Mucosa of stomach (tissue), 1 donor: ENCODE measurements around the gene CALHM4.

Source experiments
- H3K27me3 ChIP-seq: one replicate; pipeline ENCODE4 v1.7.0; 2013; ENCODE audit warnings: mild to moderate bottlenecking, low read length; ENCODE audit not compliant: control insufficient read depth, insufficient read depth
- H3K36me3 ChIP-seq: one replicate; pipeline ENCODE4 v1.7.0; 2013; ENCODE audit warnings: low read length; ENCODE audit not compliant: control insufficient read depth, insufficient read depth
- H3K4me1 ChIP-seq: one replicate; pipeline ENCODE4 v1.7.0; 2013; ENCODE audit warnings: mild to moderate bottlenecking, low read length; ENCODE audit not compliant: control insufficient read depth, insufficient read depth
- H3K4me3 ChIP-seq: one replicate; pipeline ENCODE4 v1.7.0; 2013; ENCODE audit warnings: low read length
- H3K9ac ChIP-seq: one replicate; pipeline ENCODE4 v1.7.0; 2013; ENCODE audit warnings: mild to moderate bottlenecking, low read length, moderate library complexity
- H3K9me3 ChIP-seq: one replicate; pipeline ENCODE4 v1.7.0; 2013; ENCODE audit warnings: mild to moderate bottlenecking, low read length, moderate library complexity; ENCODE audit not compliant: control insufficient read depth
- donor health status: Pancreatic carcinoma.

CALHM4 gene, protein sequence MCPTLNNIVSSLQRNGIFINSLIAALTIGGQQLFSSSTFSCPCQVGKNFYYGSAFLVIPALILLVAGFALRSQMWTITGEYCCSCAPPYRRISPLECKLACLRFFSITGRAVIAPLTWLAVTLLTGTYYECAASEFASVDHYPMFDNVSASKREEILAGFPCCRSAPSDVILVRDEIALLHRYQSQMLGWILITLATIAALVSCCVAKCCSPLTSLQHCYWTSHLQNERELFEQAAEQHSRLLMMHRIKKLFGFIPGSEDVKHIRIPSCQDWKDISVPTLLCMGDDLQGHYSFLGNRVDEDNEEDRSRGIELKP

DNA sequence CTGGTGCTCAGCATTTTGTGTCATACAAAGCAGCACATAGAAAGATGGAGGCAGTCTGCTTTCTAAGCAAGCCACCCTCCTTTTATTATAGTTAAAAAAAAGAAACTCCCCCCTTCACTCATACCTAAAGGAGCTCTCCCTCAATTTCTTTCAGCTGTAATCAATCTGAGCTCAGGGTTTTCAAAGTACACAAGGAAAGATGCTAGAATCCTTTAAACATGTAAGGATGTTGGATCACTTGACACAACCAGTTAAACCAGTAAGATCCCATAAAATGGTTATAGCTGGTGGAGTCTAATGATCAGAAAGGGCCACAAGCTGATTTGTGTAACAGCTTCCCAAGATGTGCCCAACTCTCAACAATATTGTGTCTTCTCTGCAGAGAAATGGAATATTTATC lies at the start of gene CALHM4:
Gene CALHM4, plus strand, starts transcription at position 301 of the 400 bp plus-strand sequence. Its CDS starts 43 bp downstream, at position 344.
- Histone ChIP-seq H3K4me1 (no peaks in the 10 kb centered on the region), H3K9me3 (no peaks in the 10 kb centered on the region), H3K36me3 (no peaks in the 10 kb centered on the region), H3K4me3 (no peak within 1 kb of the TSS), H3K9ac (no peak within 1 kb of the TSS), H3K27me3 (peaks cover 29% of the 10 kb centered on the region)

DNA sequence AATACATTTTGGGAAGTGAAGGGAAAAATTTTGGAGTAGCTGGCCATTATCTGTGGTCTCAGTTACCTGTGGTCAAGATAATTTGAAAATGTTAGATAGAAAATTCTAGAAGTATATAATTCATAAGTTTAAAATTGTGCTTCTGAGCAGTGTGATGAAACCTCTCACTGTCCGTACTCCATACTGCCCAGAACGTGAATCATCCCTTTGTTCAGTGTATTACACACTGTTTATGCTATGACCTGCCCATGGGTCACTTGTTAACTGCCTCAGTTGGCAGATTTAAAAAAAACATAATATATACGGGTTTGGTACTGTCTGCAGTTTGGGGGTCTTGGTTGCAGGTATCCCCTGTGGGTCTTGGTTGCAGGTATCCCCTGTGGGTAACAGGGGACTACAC lies 46.2 kb upstream of the CALHM4 start:
- Histone ChIP-seq H3K4me1 (no peaks in the 10 kb centered on the region), H3K27me3 (no peaks in the 10 kb centered on the region), H3K9me3 (no peaks in the 10 kb centered on the region), H3K4me3 (no peak overlapping the region), H3K9ac (no peak overlapping the region), H3K36me3 (no peaks in the 10 kb centered on the region)

DNA sequence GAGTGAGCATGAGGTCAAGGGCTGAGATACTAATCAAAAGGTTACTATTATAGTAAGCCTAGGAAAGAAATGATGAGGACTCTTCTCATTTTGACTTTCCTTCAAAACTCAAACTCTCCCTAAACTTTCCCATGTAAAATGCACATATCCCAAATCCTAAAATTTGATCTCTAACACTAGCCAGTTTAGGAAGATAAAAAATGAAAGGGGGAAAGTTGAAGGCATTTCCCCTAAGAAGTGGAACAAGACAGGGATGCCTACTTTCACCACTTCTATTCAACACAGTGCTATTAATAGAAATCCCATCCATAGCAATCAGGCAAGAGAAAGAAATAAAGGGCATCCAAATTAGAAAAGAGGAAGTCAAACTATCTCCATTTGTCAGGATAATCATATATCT lies 45.0 kb upstream of the CALHM4 start:
- H3K36me3 ChIP-seq: no peaks in the 10 kb centered on the region
- no peaks in the 10 kb centered on the region for H3K9me3 ChIP-seq
- H3K9ac ChIP-seq: no peak overlapping the region
- no peak overlapping the region for H3K4me3 ChIP-seq
- H3K4me1 ChIP-seq: no peaks in the 10 kb centered on the region
- no peaks in the 10 kb centered on the region for H3K27me3 ChIP-seq

DNA sequence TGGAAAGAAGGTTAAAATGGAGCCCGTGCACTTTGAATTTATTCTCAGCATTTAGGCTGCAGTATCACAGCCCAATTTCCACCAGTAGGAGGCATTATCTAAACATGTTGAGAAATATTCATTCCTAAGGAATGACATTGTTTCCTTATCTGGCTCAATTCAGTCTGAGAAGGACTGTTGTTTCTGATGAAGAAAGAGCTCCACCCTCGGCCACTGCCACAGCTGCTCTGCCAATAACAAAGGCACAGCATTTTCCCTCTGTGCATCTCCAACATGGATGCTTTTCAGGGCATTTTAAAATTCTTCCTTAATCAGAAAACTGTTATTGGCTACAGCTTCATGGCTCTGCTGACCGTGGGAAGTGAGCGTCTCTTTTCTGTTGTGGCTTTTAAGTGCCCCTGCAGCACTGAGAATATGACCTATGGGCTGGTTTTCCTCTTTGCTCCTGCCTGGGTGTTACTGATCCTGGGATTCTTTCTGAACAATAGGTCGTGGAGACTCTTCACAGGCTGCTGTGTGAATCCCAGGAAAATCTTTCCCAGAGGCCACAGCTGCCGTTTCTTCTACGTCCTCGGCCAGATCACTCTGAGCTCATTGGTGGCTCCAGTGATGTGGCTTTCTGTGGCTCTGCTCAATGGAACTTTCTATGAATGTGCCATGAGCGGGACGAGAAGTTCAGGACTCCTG lies 42.0 kb upstream of the CALHM4 start, which contains the start of gene CALHM5:
Gene CALHM5, plus strand, starts transcription at position 216 of the 687 bp plus-strand sequence. Its CDS starts 58 bp downstream, at position 274.
- Histone ChIP-seq H3K4me3 (no peak within 1 kb of the TSS), H3K9ac (peak within 1 kb of the TSS; percentile 40)

DNA sequence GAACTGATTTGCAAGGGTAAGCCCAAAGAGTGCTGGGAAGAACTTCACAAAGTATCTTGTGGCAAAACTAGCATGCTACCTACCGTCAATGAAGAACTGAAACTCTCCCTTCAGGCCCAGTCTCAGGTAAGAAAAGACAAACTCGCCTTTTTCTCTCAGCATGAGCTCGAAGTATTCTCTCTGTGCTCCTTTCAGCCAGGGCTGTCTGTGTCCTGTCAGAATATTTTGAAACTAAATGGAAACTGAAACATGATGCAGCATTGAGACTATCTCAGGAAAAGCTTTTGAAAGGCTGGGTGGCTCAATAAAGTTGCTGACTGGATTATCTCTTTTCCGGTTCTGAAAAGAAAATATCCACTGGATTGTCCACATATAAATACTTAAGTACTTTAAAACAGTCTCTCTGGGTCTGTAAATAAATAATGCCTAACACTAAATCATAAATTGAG lies 41.4 kb upstream of the CALHM4 start:
- no peaks in the 10 kb centered on the region for H3K36me3 ChIP-seq
- peak overlapping the region; percentile 40 for H3K9ac ChIP-seq
- H3K4me1 ChIP-seq: no peaks in the 10 kb centered on the region
- no peaks in the 10 kb centered on the region for H3K27me3 ChIP-seq
- H3K9me3 ChIP-seq: no peaks in the 10 kb centered on the region
- H3K4me3 ChIP-seq: no peak overlapping the region

More for the DNA sequence above, 42.0 kb upstream of the CALHM4 start, which contains the start of gene CALHM5:
- Histone ChIP-seq H3K9me3 (no peaks in the 10 kb centered on the region), H3K27me3 (no peaks in the 10 kb centered on the region), H3K36me3 (no peaks in the 10 kb centered on the region), H3K4me1 (no peaks in the 10 kb centered on the region)

DNA sequence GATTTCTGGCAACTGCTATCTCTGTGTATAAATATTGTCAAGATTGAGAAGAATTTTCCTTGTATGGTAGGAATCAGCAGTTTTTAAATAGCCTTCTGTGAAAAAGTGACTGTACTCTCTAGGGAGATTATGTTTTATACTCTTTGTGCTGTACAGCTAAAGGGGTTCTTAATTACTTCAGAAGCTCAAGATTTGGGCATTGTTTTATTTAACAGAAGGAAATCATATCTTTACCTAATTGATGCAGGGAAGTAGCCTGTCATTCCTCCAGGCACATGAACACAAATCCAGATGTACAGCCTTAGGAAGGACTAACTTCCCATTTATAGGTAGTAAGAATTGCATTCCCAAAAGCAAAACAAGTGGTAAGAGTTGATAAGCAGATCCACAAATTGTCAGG lies 40.8 kb upstream of the CALHM4 start:
- H3K4me3 ChIP-seq: no peak overlapping the region

DNA sequence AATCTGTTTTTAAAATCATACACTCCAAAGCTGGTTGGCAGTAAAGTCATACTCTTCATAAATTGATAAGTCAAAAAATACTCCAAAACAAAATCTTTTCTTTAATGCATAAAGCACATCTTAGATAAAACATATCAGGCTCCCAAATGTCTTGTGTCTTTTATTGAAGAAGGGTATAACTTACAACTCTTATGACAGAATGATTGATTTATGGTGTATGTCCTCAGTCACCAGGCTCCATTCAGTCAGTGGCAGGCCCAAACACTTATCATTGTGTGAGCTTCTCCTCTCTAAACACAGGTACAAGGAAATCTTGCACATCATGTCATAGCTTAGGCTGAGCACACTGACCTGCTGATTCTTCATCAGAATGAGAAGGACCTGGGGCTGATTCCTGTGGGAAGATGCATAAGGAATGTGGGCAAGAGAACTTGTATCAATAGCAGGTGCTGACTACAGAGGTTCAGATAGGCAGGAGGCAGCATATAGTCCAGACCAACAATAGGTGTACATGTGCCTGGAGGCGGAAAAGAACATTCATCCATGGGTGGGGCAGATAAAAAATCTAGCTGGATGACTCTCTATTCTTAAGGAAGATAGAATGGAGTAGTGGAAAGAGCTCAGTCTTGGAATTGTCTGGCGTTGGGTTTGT lies 40.2 kb upstream of the CALHM4 start:
- Histone ChIP-seq H3K9me3 (no peaks in the 10 kb centered on the region), H3K9ac (no peak overlapping the region), H3K27me3 (no peaks in the 10 kb centered on the region), H3K4me1 (no peaks in the 10 kb centered on the region), H3K36me3 (no peaks in the 10 kb centered on the region), H3K4me3 (no peak overlapping the region)

More for the DNA sequence above, 40.8 kb upstream of the CALHM4 start:
- no peaks in the 10 kb centered on the region for H3K4me1 ChIP-seq
- no peaks in the 10 kb centered on the region for H3K9me3 ChIP-seq
- H3K9ac ChIP-seq: no peak overlapping the region
- H3K27me3 ChIP-seq: no peaks in the 10 kb centered on the region
- H3K36me3 ChIP-seq: no peaks in the 10 kb centered on the region

DNA sequence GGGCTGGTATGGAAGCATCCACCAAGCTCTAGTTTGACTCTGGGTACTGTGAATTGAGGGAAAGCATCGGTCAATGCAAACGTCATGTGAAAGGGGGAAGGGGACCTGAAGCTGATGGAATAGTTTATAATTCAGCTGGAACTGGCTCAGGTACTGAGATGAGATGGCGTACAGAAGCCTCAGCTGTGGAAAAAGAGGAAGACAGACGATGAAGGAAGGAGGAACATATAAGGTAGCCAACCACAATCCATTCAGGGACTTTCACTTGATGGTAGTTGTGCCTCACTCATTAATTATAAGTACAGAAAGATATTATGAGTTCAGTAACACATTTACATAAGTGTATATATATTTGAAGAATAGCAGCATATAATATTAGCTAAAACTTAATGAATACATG lies 39.4 kb upstream of the CALHM4 start:
- H3K36me3 ChIP-seq: no peaks in the 10 kb centered on the region
- no peak overlapping the region for H3K9ac ChIP-seq
- no peaks in the 10 kb centered on the region for H3K4me1 ChIP-seq
- H3K9me3 ChIP-seq: no peaks in the 10 kb centered on the region
- no peak overlapping the region for H3K4me3 ChIP-seq
- H3K27me3 ChIP-seq: no peaks in the 10 kb centered on the region

DNA sequence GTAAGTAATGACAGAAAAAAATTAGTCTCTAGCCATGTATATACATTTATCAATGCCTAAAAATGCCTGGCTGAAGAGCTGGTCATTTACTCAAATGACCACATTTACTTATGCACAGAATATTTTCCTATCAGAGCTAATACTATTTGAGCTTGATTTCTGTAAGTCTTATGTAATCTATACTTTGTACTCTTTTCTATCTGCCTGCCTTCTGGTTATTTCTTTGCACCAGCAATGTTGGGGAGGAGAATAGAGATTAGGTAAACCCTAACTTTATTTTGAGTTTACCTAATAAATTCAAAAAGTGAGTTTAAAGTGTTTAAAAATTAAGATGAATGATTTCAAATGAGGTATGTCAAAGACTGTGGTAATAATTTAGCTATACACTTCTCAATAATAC lies 38.4 kb upstream of the CALHM4 start:
- Histone ChIP-seq H3K36me3 (no peaks in the 10 kb centered on the region), H3K9me3 (no peaks in the 10 kb centered on the region), H3K9ac (no peak overlapping the region), H3K4me1 (no peaks in the 10 kb centered on the region), H3K4me3 (no peak overlapping the region), H3K27me3 (no peaks in the 10 kb centered on the region)

DNA sequence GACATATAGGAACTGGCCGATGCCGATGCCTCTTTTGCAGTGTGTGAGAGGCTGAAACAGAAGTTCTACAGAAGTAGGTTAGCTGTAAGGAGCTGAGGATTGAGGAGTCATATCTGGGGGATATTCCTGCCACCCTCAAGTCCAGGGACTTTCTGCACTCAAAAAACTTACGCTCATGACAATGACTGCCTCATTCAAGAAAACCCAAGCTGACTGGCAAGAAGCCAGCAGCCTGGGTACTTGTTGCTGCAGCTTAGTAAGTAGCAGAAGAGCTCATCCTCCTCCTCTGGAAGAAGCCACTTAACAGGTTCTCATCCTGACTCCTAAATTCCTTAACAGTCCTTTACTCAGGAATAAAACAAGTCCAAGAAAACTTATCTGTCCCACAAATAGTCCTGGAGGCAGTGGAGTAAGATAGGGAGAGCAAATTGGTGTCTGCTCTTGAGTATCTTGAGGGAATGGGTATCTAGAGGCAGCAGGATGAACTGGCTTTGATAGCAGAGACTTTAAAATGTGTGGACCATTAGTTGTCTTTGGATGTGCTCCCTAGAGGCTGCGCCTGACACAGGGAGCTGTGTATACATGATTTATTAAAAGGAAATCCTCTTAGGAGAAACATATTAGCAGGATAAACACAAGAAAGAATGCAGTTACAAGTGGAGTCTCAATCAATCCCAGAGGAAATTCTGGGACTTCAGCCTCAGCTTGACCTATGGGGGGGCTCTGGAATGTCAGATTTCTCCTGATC lies 34.8 kb upstream of the CALHM4 start:
- Histone ChIP-seq H3K9ac (no peak overlapping the region), H3K4me1 (no peaks in the 10 kb centered on the region), H3K9me3 (no peaks in the 10 kb centered on the region), H3K36me3 (no peaks in the 10 kb centered on the region), H3K4me3 (no peak overlapping the region), H3K27me3 (no peaks in the 10 kb centered on the region)

DNA sequence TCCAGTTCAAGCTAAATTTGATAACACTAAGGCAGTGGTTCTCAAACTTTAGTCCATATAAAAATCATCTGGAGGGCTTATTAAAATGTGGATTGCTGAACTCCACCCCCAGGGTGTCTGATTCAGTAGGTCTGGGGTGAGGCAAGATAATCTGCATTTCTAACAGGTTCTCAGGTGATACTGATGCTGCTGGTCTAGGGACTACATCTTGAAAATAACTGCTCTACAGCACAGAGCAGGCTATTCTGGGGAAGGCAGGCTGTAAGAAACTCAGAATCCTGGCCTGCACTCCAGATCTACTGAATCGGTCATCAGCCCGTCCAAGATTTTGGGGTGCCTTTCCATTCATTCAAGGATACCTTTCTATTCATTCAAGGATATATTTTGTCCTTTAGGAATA lies 30.7 kb upstream of the CALHM4 start:
- Histone ChIP-seq H3K4me1 (no peaks in the 10 kb centered on the region), H3K36me3 (no peaks in the 10 kb centered on the region), H3K9ac (no peak overlapping the region)

More for the DNA sequence above, 30.7 kb upstream of the CALHM4 start:
- Histone ChIP-seq H3K4me3 (no peak overlapping the region), H3K27me3 (no peaks in the 10 kb centered on the region), H3K9me3 (no peaks in the 10 kb centered on the region)
